GM12875 (cell line): Measurements from ENCODE around the gene ZSCAN20.

Experiments used
- H3K4me3 ChIP-seq: one replicate; pipeline ENCODE4 v1.5.1; 2011; ENCODE audit warnings: low read depth, low read length, control low read depth
- CTCF ChIP-seq: IDR thresholded peaks from 2 replicates; pipeline ENCODE4 v1.5.1; 2011; ENCODE audit warnings: low read depth, mild to moderate bottlenecking, control low read depth, inconsistent platforms, low read length, moderate library complexity, borderline replicate concordance; ENCODE audit not compliant: insufficient read depth

The ZSCAN20 gene

GRCh38 chr1:33527934-33528333 is 55.5 kb downstream of the ZSCAN20 start:
- H3K4me3 ChIP-seq, result no peak overlapping the region
- no peak for TF ChIP-seq CTCF

- no peak for TF ChIP-seq CTCF
- no peak overlapping the region for H3K4me3 ChIP-seq
These were observed 57.5 kb downstream of the ZSCAN20 start for GRCh38 chr1:33529957-33530356.

GRCh38 chr1:33532250-33532649 is 59.8 kb downstream of the ZSCAN20 start:
- no peak for TF ChIP-seq CTCF
- H3K4me3 ChIP-seq, result no peak overlapping the region

- H3K4me3 ChIP-seq, result no peak overlapping the region
- no peak for TF ChIP-seq CTCF
These were observed 60.5 kb downstream of the ZSCAN20 start for GRCh38 chr1:33532936-33533335.

- H3K4me3 ChIP-seq, result no peak overlapping the region
- TF ChIP-seq CTCF, result no peak
These were observed 62.9 kb downstream of the ZSCAN20 start for GRCh38 chr1:33535334-33535733.

- TF ChIP-seq CTCF, result no peak
- H3K4me3 ChIP-seq, result no peak overlapping the region
These were observed 65.4 kb downstream of the ZSCAN20 start for GRCh38 chr1:33537885-33538284.

- no peak for TF ChIP-seq CTCF
- no peak overlapping the region for H3K4me3 ChIP-seq
These were observed 69.5 kb downstream of the ZSCAN20 start for GRCh38 chr1:33541966-33542365.
